Astrocyte of the cerebellum (primary cell): ENCODE measurements around the gene HIP1R.

ENCODE experiments used
- DNase-seq: peaks from one replicate; pipeline ENCODE4 v3.0.0-alpha.2; 2011; ENCODE audit warnings: low read depth
- H3K4me3 ChIP-seq: 2 replicates; pipeline ENCODE4 v1.5.1; 2011; ENCODE audit warnings: mild to moderate bottlenecking, low read depth, low read length, moderate library complexity
- CTCF ChIP-seq: IDR thresholded peaks from 2 replicates; pipeline ENCODE4 v1.5.1; 2012; ENCODE audit warnings: low read length, low read depth, moderate library complexity, mild to moderate bottlenecking; ENCODE audit errors: missing control alignments
- in situ Hi-C: cut with HindIII; loops from 2 replicates; pipeline ENCODE4 v1.10.0; 2017; ENCODE audit warnings: low sequenced_read_pairs

HIP1R gene

GRCh38 chr12:122894193-122895121, 59.2 kb downstream of the HIP1R start:
- in situ Hi-C loops: no loop called here
- DNase-seq: no peak
- H3K4me3 ChIP-seq: peak overlapping the region; percentile 84
- no peak for TF ChIP-seq CTCF

- peak overlapping the region; percentile 84 for H3K4me3 ChIP-seq
- in situ Hi-C loops: no loop called here
- no peak for TF ChIP-seq CTCF
- no peak for DNase-seq
Observed at GRCh38 chr12:122895320-122895703, 60.1 kb downstream of the HIP1R start.

GRCh38 chr12:122895704-122896636, 60.7 kb downstream of the HIP1R start, which contains the start of gene VPS37B:
TSS of gene VPS37B (minus strand) at chr12:122896124. CDS start at chr12:122896062, 62 bp downstream.
- no peak for DNase-seq
- H3K4me3 ChIP-seq: peak within 1 kb of the TSS; percentile 84
- in situ Hi-C loops: no loop called here
- TF ChIP-seq CTCF: no peak

GRCh38 chr12:122896662-122897061, 61.4 kb downstream of the HIP1R start:
- in situ Hi-C loops: no loop called here
- H3K4me3 ChIP-seq: no peak overlapping the region
- TF ChIP-seq CTCF: no peak
- no peak for DNase-seq

GRCh38 chr12:122899887-122900286, 64.6 kb downstream of the HIP1R start:
- TF ChIP-seq CTCF: no peak
- in situ Hi-C loops: no loop called here
- no peak for DNase-seq
- no peak overlapping the region for H3K4me3 ChIP-seq
